ENCODE measurements around the gene ZBTB20. TPM values are rescaled to one million over a fixed set of nuclear protein-coding genes. Genes with fewer than 3 reads are reported as not detected.

Gene ZBTB20
- total RNA-seq, 5 donors from 2014 or later (not counting 1 experiment from before 2014, with no cell fraction given) = 43.1 to 80.7 (median 48.4) TPM

DNA sequence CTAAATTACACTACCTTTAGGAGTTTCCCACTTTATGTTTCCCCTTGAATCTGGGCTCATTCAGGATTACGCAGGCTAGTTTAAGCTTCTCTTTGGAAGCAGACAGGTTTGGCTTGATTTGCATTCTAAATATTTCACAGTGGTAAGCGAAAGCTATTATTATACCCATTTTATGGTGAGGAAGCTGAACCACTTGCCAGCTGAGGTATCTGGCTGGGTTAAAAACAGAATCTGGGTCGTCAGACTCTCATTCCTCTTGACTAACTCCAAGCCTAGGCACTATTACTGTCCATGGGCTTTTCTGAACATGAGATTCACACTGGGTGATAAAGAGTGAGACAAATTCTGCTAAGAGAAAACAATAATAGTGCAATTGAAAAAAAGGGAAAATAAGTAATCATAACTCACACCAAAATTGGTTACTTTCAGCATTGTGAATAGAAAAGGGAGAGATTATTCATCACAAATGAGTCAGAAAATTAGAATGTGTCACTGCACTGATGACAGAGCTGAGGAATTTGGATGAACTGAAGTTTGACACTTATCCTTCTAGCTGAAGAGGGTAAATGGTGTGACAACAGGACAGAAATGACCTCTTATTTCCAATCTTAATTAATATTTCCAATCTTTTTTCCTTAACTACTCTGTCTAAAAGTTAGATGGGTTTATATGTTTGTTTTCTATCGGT is 642.0 kb downstream of the ZBTB20 start:
- H3K4me3 Mint-ChIP-seq = no peak overlapping the region
- no peak overlapping the region for H3K27ac Mint-ChIP-seq
- H3K9me3 Mint-ChIP-seq = no peaks in the 10 kb centered on the region
- DNase-seq (no peak), ATAC-seq (replicated peaks in 1 of 4) (no peak)
- no peaks in the 10 kb centered on the region for H3K36me3 Mint-ChIP-seq
- H3K4me1 Mint-ChIP-seq = peaks cover 41 to 50% (median 46%) of the 10 kb centered on the region in 3 donors
- H3K27me3 Mint-ChIP-seq = no peaks in the 10 kb centered on the region
- Histone ChIP-seq H3K9me3 (no peaks in the 10 kb centered on the region), H3K27me3 (replicated peaks in 1 of 2; ENCODE audit: control insufficient read depth in 2 of 2, extremely low read depth in 1 of 2, insufficient read depth in 2 of 2, low read length in 1 of 2) (no peaks in the 10 kb centered on the region), H3K27ac (ENCODE audit: low read length) (no peak overlapping the region), H3K4me1 (ENCODE audit: control insufficient read depth in 1 of 2, extremely low read depth in 1 of 2, insufficient read depth in 2 of 2, low read length in 2 of 2) (peaks cover 0 to 9% of the 10 kb centered on the region in 2 experiments), H3K36me3 (ENCODE audit: control insufficient read depth in 2 of 2, extremely low read depth in 1 of 2, insufficient read depth in 1 of 2, low read length in 1 of 2) (no peaks in the 10 kb centered on the region), H3K4me3 (ENCODE audit: control insufficient read depth in 1 of 2, extremely low read depth in 1 of 2, low read length in 1 of 2) (no peak overlapping the region)
- WGBS (ENCODE audit: insufficient coverage) = no CpG with 5 or more reads among the region's 4 CpGs
- ChIA-PET POLR2A (no interaction called here), CTCF (no interaction called here)

- ChIA-PET CTCF (no interaction called here), POLR2A (no interaction called here)
- H3K36me3 ChIP-seq (ENCODE audit: control insufficient read depth in 2 of 2, extremely low read depth in 1 of 2, insufficient read depth in 1 of 2, low read length in 1 of 2) = peaks cover 0 to 2% of the 10 kb centered on the region in 2 donors
- H3K27ac ChIP-seq (ENCODE audit: low read length) = no peak overlapping the region
- ATAC-seq (replicated peaks in 1 of 4) = no peak
- Mint-ChIP-seq H3K27ac (no peak overlapping the region), H3K9me3 (no peaks in the 10 kb centered on the region), H3K4me3 (no peak overlapping the region), H3K4me1 (peaks cover 55 to 75% (median 58%) of the 10 kb centered on the region in 3 donors), H3K27me3 (peaks cover 0 to 1% of the 10 kb centered on the region in 2 donors), H3K36me3 (peaks cover 12% of the 10 kb centered on the region)
- H3K4me1 ChIP-seq (ENCODE audit: control insufficient read depth in 1 of 2, extremely low read depth in 1 of 2, insufficient read depth in 2 of 2, low read length in 2 of 2) = peaks cover 3 to 14% of the 10 kb centered on the region in 2 experiments
- H3K27me3 ChIP-seq (replicated peaks in 1 of 2; ENCODE audit: control insufficient read depth in 2 of 2, extremely low read depth in 1 of 2, insufficient read depth in 2 of 2, low read length in 1 of 2) = no peaks in the 10 kb centered on the region
- WGBS (ENCODE audit: insufficient coverage) = no CpG with 5 or more reads among the region's 1 CpG
- no peaks in the 10 kb centered on the region for H3K9me3 ChIP-seq
- H3K4me3 ChIP-seq (ENCODE audit: control insufficient read depth in 1 of 2, extremely low read depth in 1 of 2, low read length in 1 of 2) = no peak overlapping the region
- DNase-seq = no peak
These were observed 644.9 kb downstream of the ZBTB20 start for GRCh38 chr3:114502204-114502603.

DNA sequence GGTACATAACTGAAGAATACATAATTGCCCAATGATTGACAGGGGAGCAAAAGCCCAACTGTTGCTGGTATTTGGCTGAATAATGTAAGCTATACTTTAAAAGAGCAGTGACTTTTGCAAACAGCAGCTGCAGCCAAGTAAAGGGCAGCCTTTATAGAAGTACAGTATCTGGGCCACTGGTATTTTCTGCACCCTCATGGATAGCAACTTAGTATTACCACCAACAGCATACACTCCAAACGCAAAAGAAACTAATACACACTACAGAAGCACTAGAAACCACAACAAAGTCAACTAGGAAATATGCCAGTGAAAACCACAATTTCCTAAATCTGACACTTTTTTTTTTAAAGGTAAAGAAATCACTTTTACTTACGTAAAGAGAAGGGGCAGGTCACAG is 647.1 kb downstream of the ZBTB20 start:
- Histone ChIP-seq H3K4me1 (ENCODE audit: control insufficient read depth in 1 of 2, extremely low read depth in 1 of 2, insufficient read depth in 2 of 2, low read length in 2 of 2) (peaks cover 3 to 14% of the 10 kb centered on the region in 2 experiments), H3K27me3 (replicated peaks in 1 of 2; ENCODE audit: control insufficient read depth in 2 of 2, extremely low read depth in 1 of 2, insufficient read depth in 2 of 2, low read length in 1 of 2) (no peaks in the 10 kb centered on the region), H3K9me3 (no peaks in the 10 kb centered on the region), H3K4me3 (ENCODE audit: control insufficient read depth in 1 of 2, extremely low read depth in 1 of 2, low read length in 1 of 2) (no peak overlapping the region), H3K27ac (ENCODE audit: low read length) (no peak overlapping the region), H3K36me3 (ENCODE audit: control insufficient read depth in 2 of 2, extremely low read depth in 1 of 2, insufficient read depth in 1 of 2, low read length in 1 of 2) (peaks cover 0 to 2% of the 10 kb centered on the region in 2 donors)
- no peaks in the 10 kb centered on the region for H3K9me3 Mint-ChIP-seq
- H3K4me1 Mint-ChIP-seq = peaks cover 48 to 66% (median 50%) of the 10 kb centered on the region in 3 donors
- H3K27ac Mint-ChIP-seq = no peak overlapping the region
- peaks cover 0 to 1% of the 10 kb centered on the region in 2 donors for H3K27me3 Mint-ChIP-seq
- peak overlapping the region in 2 of 3 donors; percentile 7 to 14 for H3K4me3 Mint-ChIP-seq
- CTCF ChIA-PET = interaction anchor here (0.6 to 1.3 kb wide), 3 partner anchors 9 to 28 kb away, joined by 3 read pairs; no protein-coding TSS in a partner anchor
- peaks cover 21% of the 10 kb centered on the region for H3K36me3 Mint-ChIP-seq
- WGBS (ENCODE audit: insufficient coverage) = no CpG with 5 or more reads among the region's 2 CpGs
- DNase-seq (peak in 1 of 35 experiments; percentile 48), ATAC-seq (replicated peaks in 1 of 4) (peak in 3 of 4 experiments; percentile 37 to 75 (median 54))
- POLR2A ChIA-PET = no interaction called here

DNA sequence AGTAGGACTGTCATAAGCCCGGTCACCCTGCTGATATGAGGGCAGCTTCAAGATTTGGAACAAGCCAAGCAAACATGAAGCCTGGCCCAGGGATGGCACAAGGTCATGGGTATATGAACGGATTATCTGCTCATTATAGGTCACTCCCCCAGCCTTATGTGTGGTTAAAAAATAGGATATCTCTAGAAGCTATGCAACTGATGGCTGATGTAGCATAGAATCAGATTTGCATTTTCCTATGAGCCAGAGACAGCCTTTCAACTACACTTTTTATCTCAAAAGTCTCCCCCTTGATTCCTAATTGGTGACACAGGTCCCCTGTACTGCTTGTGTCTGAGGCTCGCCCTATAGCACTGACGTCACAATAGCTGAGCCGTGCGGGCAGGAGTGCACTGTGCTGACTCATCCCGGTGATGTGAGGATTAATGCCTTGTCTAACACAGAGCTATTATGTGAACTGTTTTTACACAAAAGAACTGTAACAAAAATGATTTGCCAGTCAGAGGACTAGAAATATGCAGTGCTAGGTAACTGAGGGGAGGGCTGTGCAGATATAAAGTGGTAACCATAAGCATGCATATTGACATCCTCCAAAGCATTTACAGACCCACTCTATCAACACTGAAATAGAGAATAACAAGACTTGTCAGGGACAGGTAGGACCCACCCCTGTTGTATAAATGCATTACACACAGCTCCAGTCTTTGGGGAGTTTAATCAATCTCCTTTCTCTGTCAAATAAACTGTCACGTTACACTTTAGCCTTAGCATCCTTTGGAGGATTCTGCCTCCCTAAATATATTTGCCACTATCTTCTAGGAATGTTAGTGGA is 648.3 kb downstream of the ZBTB20 start:
- peaks cover 0 to 1% of the 10 kb centered on the region in 2 donors for H3K27me3 Mint-ChIP-seq
- whole genome bisulfite sequencing (ENCODE audit: insufficient coverage) = 96% methylated on average over 4 of the region's 8 CpGs
- Histone ChIP-seq H3K27ac (ENCODE audit: low read length) (no peak overlapping the region), H3K36me3 (ENCODE audit: control insufficient read depth in 2 of 2, extremely low read depth in 1 of 2, insufficient read depth in 1 of 2, low read length in 1 of 2) (peaks cover 0 to 2% of the 10 kb centered on the region in 2 donors), H3K27me3 (replicated peaks in 1 of 2; ENCODE audit: control insufficient read depth in 2 of 2, extremely low read depth in 1 of 2, insufficient read depth in 2 of 2, low read length in 1 of 2) (no peaks in the 10 kb centered on the region), H3K4me3 (ENCODE audit: control insufficient read depth in 1 of 2, extremely low read depth in 1 of 2, low read length in 1 of 2) (no peak overlapping the region), H3K4me1 (ENCODE audit: control insufficient read depth in 1 of 2, extremely low read depth in 1 of 2, insufficient read depth in 2 of 2, low read length in 2 of 2) (peaks cover 3 to 11% of the 10 kb centered on the region in 2 experiments), H3K9me3 (no peaks in the 10 kb centered on the region)
- peaks cover 21% of the 10 kb centered on the region for H3K36me3 Mint-ChIP-seq
- no peak overlapping the region for H3K27ac Mint-ChIP-seq
- POLR2A ChIA-PET = no interaction called here
- H3K9me3 Mint-ChIP-seq = no peaks in the 10 kb centered on the region
- ATAC-seq (replicated peaks in 1 of 4) (no peak), DNase-seq (no peak)
- H3K4me3 Mint-ChIP-seq = no peak overlapping the region
- H3K4me1 Mint-ChIP-seq = peaks cover 38 to 57% (median 38%) of the 10 kb centered on the region in 3 donors
- CTCF ChIA-PET = no interaction called here

- no peak overlapping the region for H3K27ac ChIP-seq (ENCODE audit: low read length)
- ChIA-PET POLR2A (no interaction called here), CTCF (no interaction called here)
- ATAC-seq (replicated peaks in 1 of 4) (no peak), DNase-seq (no peak)
- H3K9me3 Mint-ChIP-seq = no peaks in the 10 kb centered on the region
- H3K27ac Mint-ChIP-seq = no peak overlapping the region
- H3K27me3 Mint-ChIP-seq = peaks cover 0 to 1% of the 10 kb centered on the region in 2 donors
- H3K36me3 Mint-ChIP-seq = peaks cover 25% of the 10 kb centered on the region
- peaks cover 3 to 9% of the 10 kb centered on the region in 2 experiments for H3K4me1 ChIP-seq (ENCODE audit: control insufficient read depth in 1 of 2, extremely low read depth in 1 of 2, insufficient read depth in 2 of 2, low read length in 2 of 2)
- H3K4me3 ChIP-seq (ENCODE audit: control insufficient read depth in 1 of 2, extremely low read depth in 1 of 2, low read length in 1 of 2) = no peak overlapping the region
- WGBS (ENCODE audit: insufficient coverage) = no CpG with 5 or more reads among the region's 2 CpGs
- H3K27me3 ChIP-seq (replicated peaks in 1 of 2; ENCODE audit: control insufficient read depth in 2 of 2, extremely low read depth in 1 of 2, insufficient read depth in 2 of 2, low read length in 1 of 2) = no peaks in the 10 kb centered on the region
- no peaks in the 10 kb centered on the region for H3K9me3 ChIP-seq
- H3K4me3 Mint-ChIP-seq = no peak overlapping the region
- peaks cover 0 to 2% of the 10 kb centered on the region in 2 donors for H3K36me3 ChIP-seq (ENCODE audit: control insufficient read depth in 2 of 2, extremely low read depth in 1 of 2, insufficient read depth in 1 of 2, low read length in 1 of 2)
- H3K4me1 Mint-ChIP-seq = peaks cover 26 to 41% (median 26%) of the 10 kb centered on the region in 3 donors
These were observed 650.2 kb downstream of the ZBTB20 start for GRCh38 chr3:114496874-114497273.

GRCh38 chr3:114496466-114496865 is 650.6 kb downstream of the ZBTB20 start:
- Mint-ChIP-seq H3K4me1 (peaks cover 23 to 37% (median 23%) of the 10 kb centered on the region in 3 donors), H3K27ac (no peak overlapping the region), H3K9me3 (no peaks in the 10 kb centered on the region), H3K27me3 (peaks cover 0 to 1% of the 10 kb centered on the region in 2 donors), H3K36me3 (peaks cover 25% of the 10 kb centered on the region), H3K4me3 (no peak overlapping the region)
- CTCF ChIA-PET = no interaction called here
- Histone ChIP-seq H3K4me3 (ENCODE audit: control insufficient read depth in 1 of 2, extremely low read depth in 1 of 2, low read length in 1 of 2) (no peak overlapping the region), H3K27me3 (replicated peaks in 1 of 2; ENCODE audit: control insufficient read depth in 2 of 2, extremely low read depth in 1 of 2, insufficient read depth in 2 of 2, low read length in 1 of 2) (no peaks in the 10 kb centered on the region), H3K9me3 (no peaks in the 10 kb centered on the region), H3K4me1 (ENCODE audit: control insufficient read depth in 1 of 2, extremely low read depth in 1 of 2, insufficient read depth in 2 of 2, low read length in 2 of 2) (peaks cover 3 to 9% of the 10 kb centered on the region in 2 experiments), H3K36me3 (ENCODE audit: control insufficient read depth in 2 of 2, extremely low read depth in 1 of 2, insufficient read depth in 1 of 2, low read length in 1 of 2) (peaks cover 0 to 2% of the 10 kb centered on the region in 2 donors), H3K27ac (ENCODE audit: low read length) (no peak overlapping the region)
- 83% methylated on average over 2 of the region's 3 CpGs for WGBS (ENCODE audit: insufficient coverage)
- ATAC-seq (replicated peaks in 1 of 4) = no peak
- DNase-seq = no peak
- POLR2A ChIA-PET = no interaction called here

Data from T-cell (primary cell).